GM21786 (cell line): ENCODE data around the gene FNBP1.
"Not testable (repeated sequence)": the region's sequence is repeated elsewhere in the genome, so short reads cannot be mapped to it uniquely, and the experiment has no call there.

Experiments used
- ATAC-seq: cut with Tn5 transposase; IDR thresholded peaks from one replicate; pipeline ENCODE4 v1.9.1; 2021; ENCODE audit not compliant: unreplicated experiment

Gene FNBP1

DNA sequence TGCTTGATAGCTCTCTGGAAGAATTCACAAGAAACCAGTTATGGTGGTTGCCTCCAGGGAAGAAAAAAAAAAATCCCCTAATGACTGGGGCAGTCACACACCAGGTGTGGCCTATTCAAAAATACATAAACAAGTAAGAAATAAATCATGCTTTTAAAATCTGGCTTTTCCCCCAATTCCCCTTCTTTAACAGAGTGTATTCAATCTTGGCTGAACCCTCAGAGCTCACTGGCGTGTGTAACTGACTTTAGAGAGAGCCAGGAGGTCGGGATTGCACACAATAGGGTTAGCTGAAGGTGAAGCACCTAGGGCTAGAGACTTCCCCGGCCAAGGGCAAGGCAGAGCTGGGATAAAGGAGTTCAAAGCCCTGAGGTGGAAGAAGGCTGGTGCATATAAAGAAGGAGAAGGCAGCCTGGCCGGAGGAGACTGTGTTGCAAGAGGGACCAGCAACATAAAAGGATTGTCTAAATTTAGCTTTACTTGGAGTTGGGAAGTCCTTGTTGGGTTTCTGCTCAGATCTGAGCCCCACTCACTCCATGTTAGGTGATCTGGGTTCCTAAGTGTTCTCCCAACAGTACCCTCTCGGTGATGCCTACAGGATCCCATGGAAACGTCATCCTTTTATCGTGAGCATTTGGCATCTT, 19.7 kb downstream of the FNBP1 start:
- ATAC-seq = peak; percentile 52

DNA sequence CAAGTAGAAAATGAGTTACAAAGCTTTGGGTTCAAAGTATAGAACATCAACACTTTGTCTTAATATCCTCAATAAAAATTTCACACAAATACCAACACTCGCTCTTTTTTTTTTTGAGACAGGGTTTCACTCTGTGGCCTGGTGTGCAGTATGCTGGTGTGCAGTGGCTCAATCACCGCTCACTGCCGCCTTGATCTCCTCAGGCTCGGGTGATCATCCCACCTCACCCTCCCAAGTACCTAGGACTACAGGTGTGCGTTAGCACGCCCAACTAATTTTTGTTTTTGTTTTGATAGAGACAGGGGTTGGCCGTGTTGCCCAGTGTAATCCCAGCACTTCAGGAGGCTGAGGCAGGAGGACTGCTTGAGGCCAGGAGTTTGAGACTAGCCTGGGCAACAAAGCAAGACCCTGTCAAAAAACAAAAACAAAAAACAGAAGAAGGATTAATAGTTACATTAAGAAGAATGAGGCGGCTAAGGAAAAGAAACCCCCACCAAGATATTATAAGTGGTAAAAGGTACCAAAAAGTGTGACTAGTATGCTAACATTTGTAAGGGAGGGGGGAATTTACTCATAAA, 20.3 kb downstream of the FNBP1 start:
- ATAC-seq = no peak

DNA sequence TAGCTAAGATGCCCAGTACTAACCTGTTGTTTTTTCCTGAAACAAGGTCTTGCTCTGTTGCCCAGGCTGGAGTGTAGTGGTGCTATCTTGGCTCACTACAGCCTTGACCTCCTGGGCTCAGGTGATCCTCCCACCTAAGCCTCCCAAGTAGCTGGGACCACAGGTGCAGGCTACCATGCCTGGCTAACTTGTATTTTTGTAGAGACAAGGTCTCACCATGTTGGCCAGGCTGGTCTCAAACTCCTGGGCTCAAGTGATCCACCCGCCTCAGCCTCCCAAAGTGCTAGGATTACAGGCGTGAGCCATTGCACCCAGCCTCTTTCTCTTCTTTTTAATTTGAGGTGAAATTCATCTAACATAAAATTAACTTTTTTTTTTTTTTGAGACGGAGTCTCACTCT, 21.1 kb downstream of the FNBP1 start:
- not testable (repeated sequence) for ATAC-seq

DNA sequence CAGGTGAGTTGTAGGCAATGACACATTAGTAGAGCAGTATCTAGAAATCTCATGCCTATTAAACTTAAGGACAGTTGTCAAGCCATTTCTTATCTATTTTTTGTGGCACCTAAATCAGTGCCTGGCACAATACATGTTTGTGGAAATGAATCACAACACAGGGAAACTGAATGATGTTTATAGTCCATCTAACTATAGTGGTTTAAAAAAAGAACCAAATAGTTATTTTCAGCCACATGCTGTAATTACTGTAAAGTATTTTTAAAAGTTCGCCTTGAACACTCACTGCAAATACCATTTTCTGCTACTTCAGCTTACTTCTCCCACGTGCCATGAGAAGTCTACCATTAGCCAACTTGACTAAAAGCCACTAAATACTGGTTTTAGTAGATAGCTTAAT, 21.9 kb downstream of the FNBP1 start:
- no peak for ATAC-seq

DNA sequence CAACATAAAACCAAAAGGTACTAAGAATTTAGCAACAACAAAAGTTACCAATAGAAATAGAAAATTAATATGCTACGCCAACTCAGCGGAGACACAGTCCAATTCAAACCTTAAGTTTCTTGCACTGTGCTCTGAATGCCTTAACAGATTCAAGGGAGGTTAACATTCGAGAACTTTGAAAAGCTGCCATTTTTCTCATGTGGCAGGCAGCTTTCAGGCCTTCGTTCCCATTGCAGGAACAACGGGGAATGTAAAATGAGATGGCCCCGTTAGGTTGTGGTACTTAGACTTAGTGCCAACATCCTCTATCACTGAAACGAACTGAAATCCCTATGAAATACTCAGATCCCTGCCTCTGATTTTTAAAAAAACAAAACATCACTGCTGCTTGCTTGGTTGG, 22.4 kb downstream of the FNBP1 start:
- no peak for ATAC-seq

DNA sequence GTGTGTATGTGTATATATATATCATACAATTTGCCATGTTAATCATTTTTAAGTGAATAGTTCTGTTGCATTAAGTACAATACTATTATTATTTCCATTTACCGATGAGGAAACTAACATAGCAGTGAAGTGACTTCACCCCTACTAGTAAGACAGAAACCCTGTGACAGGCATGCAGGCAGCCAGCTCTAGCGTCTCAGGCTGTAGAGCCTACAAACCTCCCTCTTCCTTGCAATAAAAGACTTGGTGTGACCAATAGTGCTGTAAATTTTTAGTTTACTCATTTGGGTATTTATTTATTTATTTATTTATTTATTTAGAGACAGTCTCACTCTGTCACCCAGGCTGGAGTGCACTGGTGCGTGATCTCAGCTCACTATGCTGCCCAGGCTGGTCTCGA, 24.7 kb downstream of the FNBP1 start:
- no peak for ATAC-seq

DNA sequence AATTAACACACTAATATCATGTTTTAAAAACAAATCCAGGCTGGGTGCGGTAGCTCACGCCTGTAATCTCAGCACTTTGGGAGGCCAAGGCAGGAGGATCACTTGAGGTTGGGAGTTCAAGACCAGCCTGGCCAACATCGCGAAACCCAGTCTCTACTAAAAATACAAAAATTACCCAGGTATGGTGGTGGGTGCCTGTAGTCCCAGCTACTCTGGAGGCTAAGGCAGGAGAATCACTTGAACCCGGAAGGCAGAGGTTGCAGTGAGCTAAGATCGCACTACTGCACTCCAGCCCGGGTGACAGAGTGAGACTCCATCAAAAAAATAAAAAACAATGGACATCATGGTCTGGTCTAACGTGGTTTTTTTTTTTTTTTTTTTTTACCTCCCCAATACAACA, 25.5 kb downstream of the FNBP1 start:
- not testable (repeated sequence) for ATAC-seq

DNA sequence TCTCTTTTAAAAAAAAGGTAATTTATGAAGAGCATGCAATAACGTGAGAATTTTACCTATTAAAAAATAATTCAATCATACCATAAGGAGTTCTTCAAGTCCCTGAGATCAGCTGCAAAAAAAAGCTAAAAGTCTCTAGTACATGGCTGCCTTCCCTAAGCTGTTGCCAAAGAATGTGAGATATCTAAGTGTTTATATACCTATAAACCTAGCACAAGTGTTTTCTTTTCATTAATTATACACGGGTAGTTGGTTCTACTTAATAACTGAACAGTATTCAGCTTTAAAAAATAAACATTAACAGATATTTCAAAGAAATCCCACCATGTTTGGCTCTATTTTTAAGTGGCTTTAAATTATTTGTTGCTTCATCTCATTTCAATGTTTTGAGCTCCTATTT, 25.9 kb downstream of the FNBP1 start:
- ATAC-seq = no peak

DNA sequence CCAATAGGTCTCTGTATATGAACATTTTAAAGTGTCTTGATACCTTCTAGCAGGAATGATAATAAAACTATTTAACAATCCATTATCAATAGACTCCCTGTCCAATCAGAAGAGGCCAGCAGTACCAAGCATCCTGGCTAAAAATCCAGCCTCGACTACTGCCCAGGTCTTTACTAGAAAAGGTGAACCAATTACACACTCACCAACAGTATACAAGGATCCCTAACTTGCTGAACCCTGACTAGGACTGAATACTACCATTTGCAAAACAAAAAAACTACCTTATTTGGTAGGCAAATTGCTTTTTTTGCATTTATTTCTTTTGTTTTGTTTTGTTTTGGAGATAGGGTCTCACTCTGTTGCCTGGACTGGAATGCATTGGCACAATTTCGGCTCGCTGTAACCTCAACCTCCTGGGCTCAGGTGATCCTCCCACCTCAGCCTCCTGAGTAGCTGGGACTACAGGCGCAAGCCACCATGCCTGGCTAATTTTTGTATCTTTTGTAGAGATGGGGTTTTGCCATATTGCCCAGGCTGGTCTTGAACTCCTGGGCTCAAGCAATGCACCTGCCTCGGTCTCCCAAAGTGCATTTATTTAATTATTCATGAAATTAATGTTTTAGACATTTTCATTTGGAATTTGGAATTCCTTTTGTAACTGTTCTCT, 27.5 kb downstream of the FNBP1 start:
- ATAC-seq = no peak

DNA sequence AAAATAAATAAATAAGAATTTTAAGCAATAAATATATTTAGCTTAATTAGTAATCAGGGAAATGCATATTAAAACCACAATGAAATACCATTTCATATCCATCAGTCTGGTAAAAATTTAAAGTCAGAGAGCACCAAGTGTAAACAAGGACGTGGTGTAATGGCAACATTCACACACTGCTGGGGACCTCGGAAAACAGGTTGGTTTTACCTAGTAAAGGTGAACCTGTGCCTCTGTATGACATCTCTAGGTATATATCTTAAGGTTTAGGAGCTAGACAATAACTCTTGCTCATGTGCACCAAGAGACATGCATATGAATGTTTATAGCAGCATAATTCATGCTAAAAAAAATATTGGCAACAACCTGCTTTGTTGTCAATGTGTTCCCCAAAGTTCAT, 29.7 kb downstream of the FNBP1 start:
- no peak for ATAC-seq

DNA sequence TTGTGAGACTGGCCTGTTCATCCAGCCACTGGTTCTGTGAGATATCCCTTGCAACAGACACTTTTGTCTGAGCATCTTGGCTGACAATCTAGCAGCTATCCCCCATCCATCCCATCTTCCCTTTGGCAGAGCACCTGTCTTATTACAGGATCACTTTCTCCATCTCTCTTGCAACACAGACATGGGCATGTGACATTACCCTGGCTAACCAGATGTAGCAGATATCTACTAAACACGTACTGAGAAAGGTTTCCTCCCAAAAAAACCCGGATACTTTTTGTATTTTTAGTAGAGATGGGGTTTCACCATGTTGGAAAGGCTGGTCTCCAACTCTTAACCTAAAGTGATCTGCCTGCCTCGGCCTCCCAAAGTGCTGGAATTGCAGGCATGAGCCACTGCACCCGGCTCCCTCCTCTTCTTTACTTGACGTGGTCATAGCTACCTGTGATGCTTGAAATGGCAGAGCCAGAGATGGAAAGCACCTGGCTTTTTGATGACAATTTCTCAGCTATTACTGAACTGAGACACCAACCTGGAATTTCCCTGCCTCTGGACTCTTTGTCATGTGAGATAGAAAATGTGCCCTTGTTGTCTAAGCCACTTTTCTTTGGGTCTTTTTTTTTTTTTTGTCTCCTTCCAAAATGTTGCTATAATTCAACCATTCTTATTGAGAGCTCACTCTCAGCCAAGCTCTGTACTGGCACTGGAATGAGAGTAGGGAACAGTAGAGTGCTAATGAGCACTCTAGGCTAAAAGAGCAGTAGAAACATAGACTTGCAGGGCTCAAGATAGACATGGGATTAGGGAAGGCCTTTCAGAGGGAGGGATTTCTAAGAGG, 32.6 kb downstream of the FNBP1 start:
- no peak for ATAC-seq

DNA sequence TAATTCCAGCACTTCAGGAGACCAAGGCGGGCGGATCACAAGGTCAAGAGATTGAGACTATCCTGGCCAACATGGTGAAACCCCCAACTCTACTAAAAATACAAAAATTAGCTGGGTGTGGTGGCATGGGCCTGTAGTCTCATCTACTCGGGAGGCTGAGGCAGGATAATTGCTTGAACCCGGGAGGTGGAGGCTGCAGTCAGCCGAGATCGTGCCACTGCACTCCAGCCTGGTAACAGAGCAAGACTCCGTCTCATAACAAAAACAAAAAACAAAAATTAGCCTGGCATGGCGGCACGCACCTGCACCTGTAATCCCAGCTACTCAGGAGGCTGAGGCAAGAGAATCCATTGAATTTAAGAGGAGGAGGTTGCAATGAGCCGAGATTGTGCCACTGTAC, 33.4 kb downstream of the FNBP1 start:
- not testable (repeated sequence) for ATAC-seq

DNA sequence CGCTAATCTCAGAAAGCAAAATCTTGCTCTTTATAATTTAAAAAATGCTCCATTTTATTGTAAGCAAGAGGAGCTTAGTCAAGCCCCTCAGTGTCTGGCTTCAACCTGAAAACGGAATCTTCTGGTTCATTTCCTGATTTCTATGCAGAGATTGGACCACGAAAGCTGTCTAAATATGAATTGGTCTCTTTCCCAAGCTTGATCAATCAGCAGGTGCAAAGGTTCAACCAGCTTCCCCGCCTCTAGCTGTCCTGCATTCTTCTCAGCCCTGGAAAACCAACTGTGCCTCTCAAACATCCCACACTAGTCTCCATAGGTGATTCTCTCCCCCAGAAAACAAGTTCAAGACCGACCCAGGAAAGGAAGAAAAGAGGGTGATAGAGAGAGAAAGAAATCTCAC, 34.5 kb downstream of the FNBP1 start:
- ATAC-seq = no peak

DNA sequence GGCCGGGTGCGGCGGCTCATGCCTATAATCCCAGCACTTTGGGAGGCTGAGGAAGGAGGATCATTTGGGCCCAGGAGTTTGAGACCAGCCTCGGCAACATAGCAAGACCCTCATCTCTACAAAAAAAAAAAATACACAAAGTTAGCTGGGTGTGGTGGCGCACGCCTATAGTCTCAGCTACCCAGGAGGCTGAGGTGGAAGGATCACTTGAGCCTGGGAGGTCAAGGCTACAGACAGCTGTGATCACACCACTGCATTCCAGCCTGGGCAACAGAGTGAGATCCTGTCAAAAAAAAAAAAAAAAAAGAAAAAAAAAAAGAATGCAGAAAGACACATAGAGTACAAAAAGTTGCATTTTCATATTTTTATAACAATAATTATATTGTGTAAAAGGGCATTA, 36.0 kb downstream of the FNBP1 start:
- not testable (repeated sequence) for ATAC-seq

DNA sequence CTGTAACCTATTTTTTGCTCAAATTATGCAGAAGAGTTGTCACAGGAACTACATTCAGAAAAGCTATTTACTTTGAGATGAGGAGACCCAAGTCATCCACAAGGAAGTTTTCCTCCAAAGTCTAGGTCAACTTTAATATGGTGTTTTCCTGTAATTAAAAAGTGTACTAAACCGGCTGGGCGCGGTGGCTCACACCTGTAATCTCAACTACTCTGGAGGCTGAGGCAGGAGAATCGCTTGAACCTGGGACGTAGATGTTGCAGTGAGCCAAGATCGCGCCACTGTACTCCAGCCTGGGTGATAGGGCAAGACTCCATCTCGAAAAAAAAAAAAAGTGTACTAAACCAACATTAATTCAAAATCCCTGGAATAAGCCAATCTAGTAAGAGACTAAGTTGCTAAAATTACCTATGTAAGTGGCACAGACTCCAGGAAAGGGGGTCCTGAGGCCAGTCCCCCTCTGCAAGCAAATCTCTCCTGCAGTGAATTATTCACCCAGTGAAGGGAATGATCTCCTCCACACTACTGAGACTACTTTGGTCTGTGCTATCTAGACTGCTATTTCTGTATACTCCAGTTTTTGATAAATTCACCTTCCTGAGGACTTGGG, 38.9 kb downstream of the FNBP1 start:
- ATAC-seq = no peak

DNA sequence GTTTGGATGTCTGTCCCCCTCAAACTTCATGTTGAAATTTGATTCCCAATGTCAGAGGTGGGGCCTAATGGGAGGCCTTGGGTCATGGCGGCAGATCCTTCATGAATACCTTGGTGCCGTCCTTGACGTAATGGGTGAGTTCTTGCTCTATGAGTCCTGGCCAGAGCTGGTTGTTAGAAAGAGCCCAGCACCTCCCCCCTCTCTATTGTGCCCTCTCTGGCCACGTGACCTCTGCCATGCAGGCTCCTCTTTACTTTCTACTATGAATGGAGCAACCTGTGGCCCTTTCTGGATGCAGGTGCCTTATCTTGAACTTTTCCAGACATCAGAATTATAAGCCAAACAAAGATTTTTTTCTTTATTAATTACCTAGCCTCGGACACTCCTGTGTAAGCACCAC, 40.7 kb downstream of the FNBP1 start:
- no peak for ATAC-seq

DNA sequence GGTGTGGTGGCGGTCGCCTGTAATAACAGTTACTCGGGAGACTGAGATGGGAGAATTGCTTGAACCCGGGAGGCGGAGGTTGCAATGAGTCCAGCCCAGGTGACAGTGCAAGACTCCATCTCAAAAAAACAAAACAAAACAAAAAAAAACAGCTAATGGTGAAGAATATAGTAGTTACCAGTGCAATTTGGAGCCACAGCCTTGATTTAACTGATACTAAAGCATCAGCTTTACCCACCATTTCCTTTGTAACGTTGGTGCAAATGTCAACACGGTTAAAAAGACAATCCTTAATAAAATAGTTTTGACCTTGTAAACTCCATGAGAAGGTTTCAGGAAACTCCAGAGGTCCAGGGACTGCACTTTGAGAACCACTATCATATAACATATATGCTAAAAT, 41.8 kb downstream of the FNBP1 start:
- no peak for ATAC-seq

DNA sequence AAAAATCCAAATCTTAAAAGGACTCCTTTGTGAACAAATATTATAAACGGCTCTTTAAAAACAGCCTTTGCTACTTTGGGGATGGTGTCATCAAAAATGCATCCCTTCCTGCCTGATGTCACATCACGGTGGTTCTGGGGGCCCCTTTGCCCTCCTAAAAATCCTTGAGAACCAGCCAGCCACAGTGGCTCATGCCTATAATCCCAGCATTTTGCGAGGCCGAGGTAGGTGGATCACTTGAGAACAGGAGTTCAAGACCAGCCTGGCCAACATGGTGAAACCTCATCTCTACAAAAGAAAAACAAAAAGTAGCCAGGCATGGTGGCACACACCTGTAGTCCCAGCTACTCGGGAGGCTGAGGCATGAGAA, 43.9 kb downstream of the FNBP1 start:
- ATAC-seq = no peak

DNA sequence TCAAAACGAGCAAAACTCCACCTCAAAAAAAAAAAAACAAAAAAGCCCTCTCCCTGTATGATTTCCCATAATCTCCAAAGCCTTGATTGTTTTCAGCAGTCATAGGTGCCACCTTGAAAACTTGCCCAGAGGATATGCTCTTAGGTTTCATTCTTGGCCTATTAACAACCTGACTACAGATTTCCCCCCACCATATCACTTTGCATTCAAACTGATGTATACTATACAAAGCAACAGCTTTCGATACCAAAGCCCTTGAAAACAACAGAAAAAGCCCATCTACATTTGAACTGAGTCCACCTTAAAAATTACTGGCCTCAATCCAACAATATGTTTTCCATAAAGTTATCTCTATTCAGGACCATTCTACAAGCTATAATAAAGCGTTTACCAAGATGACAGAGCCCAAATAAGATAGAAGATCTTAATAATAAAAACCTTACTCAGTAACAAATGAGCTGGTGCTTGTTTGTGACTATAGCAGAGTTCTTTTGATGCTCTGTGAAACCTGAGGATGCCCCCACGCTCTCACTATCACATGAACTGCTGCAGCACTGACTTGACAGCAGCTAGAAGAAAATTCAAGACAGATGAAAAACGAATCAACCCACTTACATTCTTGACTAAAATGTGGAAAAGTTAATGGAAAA, 44.4 kb downstream of the FNBP1 start:
- ATAC-seq = no peak

DNA sequence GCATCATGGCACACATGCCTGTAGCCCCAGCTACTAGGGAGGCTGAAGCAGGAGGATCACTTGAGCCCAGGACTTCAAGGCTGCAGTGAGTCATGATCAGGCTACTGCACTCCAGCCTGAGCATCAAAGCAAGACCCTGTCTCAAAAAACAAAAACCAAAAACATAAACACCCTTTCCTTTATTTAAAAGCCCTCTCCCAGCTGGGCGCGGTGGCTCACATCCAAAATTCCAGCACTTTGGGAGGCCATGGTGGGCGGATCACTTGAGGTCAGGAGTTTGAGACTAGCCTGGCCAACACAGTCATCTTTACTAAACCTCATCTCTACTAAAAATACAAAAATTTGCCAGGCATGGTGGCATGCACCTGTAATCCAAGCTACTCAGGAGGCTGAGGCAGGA, 45.3 kb downstream of the FNBP1 start:
- not testable (repeated sequence) for ATAC-seq
